ENCODE data around the gene DUSP8.
"Not testable (repeated sequence)": the region's sequence is repeated elsewhere in the genome, so short reads cannot be mapped to it uniquely, and the experiment has no call there.

The DUSP8 gene

GRCh38 chr11:1515082-1516060, 56.7 kb downstream of the DUSP8 start:
- peak; percentile 67 for DNase-seq (ENCODE audit: low read depth)

- DNase-seq (ENCODE audit: low read depth): no peak
These were observed 57.6 kb downstream of the DUSP8 start for GRCh38 chr11:1514336-1515061.

DNA sequence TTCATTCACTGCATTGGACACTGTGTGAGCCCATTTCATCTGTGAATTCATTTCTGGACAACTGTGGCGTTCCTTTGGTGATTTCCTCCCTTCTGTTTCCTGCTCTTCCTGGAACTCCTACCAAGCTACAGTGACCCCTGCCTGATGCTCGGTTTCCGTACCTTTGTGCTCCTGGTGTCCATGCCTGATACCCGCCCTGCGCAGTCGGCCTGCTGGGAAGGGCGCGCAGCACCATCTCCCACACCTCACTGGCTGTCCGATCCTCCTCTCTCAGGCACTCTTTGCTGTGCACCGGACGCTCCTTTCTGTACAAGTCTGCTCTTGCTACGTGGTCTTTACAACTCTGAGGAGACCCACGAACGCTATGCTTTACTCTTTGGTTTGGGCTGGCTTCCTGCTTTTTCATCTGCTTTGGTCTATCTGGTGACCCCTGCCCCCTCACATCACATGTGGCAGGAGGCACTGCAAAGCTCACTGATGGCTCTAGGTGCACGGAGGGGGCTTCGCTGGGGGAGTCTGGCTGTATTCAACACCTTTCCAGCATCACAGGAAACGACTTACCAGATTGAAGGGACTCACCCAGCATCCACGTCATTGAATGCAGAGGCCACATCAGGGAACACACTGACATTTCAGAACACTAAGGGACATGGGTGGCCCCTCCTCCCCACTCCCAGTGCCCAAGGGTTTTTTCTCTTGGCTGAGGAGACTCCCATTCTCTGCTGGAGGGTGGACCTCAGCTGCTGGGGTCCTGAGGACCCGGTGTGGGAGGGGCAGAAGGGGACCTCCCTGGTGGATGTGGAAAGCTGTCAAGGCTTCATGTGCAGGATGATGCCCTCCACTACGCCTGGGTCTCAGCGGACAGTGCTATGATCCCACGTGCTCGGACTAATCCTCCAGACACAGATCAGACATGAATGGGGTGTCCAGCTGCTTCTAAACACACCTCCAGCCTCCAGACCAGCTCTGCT, 58.5 kb downstream of the DUSP8 start:
- no peak for DNase-seq (ENCODE audit: low read depth)

DNA sequence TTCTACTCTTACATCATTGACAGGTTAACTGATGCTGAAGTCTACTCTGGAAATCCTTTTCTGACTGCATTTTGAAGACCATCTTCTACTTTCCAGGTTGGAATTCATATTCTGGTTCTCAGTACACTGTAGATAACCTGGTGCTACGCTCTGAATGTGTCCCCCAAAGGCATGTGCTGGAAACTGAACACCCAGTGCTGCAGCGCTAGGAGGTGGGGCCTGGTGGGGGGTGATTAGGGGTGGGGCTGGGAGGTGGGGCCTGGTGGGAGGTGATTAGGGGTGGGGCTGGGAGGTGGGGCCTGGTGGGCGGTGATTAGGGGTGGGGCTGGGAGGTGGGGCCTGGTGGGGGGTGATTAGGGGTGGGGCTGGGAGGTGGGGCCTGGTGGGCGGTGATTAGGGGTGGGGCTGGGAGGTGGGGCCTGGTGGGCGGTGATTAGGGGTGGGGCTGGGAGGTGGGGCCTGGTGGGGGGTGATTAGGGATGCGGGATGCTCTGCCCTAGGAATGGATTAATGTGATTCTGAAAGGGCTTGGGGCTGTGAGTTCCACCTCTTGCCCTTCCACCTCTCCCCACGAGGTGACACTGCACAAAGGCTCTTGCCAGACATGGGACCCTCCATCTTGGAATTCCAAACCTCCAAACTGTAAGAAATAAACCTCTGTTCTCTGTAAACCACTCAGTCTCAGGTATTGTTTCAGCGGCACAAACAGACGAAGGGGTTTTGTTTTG, 59.4 kb downstream of the DUSP8 start:
- DNase-seq (ENCODE audit: low read depth): not testable (repeated sequence)

DNA sequence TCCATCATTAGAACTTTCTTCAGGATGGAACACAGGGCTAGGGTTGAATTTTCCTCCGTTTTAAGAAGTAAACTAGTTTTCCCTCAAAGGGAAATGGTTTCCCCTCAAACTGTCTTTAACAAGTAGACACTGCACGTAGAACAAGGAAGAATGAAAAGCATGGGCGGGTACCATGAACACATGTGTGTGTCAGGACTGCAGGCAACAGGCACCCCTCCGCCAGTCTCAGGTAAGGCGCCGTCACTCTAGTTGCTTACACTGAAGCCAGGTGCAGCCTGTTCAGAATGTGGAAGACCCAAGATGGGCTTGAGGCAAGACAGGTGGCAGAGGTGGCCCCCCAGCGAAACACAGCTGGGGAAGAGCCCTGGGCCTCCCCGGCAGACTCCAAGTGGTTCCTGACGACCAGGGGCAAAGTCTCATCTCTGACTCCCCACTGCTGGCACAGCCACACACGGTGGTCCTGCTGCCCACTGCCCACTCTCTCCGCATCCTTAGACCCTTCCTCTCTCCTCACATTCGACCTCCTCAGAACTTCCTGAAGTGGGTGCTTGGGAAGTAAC, 60.1 kb downstream of the DUSP8 start:
- no peak for DNase-seq (ENCODE audit: low read depth)

DNA sequence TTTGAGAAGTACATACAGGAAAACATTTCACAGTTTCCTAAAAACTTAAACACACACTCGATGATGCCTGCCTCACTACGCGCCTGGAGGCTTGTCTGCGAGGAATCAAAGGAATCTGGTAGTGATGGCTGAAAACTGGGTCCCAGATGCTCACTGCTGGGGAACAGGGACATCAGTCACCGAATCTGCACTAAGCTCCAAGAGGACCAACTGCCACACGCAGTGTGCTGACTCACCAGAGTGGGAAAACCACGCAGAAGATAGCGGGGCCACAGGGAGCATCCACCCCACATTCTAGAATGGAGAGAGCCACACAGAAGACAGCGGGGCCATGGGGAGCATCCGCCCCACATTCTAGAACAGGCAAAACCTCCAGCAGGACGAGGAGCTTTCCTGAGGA, 61.1 kb downstream of the DUSP8 start:
- peak; percentile 32 for DNase-seq (ENCODE audit: low read depth)

DNA sequence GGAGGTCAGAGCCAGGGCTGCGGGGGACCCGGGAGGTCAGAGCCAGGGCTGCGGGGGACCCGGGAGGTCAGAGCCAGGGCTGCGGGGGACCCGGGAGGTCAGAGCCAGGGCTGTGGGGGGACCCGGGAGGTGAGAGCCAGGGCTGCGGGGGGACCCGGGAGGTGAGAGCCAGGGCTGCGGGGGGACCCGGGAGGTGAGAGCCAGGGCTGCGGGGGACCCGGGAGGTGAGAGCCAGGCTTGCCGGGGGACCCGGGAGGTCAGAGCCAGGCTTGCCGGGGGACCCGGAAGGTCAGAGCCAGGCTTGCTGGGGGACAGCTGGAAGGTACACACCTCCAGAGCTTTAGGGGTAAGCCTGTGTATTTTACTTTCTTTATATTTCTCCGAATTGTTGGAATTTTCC, 61.7 kb downstream of the DUSP8 start:
- not testable (repeated sequence) for DNase-seq (ENCODE audit: low read depth)

- DNase-seq (ENCODE audit: low read depth): no peak
These were observed 62.3 kb downstream of the DUSP8 start for GRCh38 chr11:1509626-1510255.

GRCh38 chr11:1508986-1509385, 63.1 kb downstream of the DUSP8 start:
- DNase-seq (ENCODE audit: low read depth): no peak

DNA sequence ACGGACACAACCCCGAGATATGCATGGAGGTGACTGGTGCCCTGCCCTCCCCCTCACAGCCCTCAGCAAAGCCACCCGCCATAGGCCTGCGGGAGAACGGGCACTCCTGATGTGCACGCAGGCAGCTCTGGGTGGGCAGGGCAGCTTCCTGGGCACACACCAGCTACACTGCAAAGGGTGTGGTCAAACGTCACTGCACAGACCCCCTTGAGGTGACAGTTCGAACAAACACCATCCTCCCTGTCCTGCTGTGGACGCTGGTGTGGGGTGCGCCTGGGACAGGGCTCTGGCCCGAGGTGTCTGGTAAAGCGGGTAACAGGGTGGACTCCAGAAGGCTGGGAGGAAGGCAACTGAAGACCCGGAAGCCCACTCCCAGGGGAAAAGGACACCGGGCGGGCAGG, 63.6 kb downstream of the DUSP8 start:
- no peak for DNase-seq (ENCODE audit: low read depth)

DNA sequence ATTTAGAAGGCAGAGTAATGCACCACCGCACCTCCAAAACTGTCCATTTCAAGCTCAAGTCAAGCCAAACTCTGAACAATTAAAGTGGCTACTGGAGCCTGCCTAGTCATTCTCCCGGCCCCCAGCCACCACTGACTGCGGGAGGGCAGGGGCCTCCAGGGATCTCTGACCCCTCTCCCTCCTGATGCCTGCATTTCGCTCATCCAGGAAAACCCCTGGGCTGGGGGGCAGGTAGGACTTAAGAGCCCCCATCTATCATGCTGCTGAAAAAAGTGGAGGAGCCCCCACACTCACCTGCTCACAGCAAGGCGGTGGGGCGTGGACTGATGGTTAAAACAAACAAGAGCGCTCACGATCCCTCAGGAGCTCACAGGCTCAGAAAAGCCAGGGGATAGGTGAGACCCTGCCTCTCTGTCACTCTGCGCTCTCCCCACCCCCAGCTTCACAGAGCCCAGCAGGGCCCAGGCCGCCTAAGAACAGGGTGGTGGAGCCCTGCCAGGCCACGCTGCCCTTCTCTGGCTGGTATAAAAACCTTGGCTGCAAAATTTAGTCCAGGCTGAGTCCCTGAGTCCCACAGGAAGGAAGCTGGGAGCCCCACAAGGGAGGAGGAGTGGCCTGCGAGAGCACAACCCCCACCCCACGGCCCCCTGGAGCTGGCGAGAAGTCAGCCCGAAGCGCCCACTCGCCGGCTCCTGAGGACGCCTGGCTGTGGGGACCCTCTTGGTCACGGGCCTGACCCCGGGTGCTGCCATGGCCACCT, 64.5 kb downstream of the DUSP8 start:
- no peak for DNase-seq (ENCODE audit: low read depth)

GRCh38 chr11:1506981-1507380, 65.1 kb downstream of the DUSP8 start:
- DNase-seq (ENCODE audit: low read depth): no peak

DNA sequence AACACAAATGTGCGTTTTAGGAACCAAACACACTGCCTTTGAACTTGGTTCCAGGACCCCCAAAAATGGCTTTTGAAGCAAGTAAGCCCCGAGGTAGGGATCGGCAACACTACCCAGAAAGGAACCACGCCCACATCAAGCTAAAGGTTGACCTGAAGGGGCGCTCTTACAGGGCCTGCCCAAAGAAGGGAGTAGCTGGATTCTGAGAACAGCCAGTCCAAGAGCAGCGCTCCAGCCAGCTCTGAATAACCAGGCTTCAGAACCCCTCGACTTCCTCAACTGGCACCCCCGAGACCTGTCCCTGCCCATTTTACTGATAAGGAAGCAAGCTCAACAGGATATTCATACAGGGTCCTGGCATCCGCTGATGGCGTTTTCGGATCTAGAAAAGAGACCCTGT, 66.6 kb downstream of the DUSP8 start:
- no peak for DNase-seq (ENCODE audit: low read depth)

- DNase-seq (ENCODE audit: low read depth): no peak
These were observed 67.3 kb downstream of the DUSP8 start for GRCh38 chr11:1504581-1505290.

DNA sequence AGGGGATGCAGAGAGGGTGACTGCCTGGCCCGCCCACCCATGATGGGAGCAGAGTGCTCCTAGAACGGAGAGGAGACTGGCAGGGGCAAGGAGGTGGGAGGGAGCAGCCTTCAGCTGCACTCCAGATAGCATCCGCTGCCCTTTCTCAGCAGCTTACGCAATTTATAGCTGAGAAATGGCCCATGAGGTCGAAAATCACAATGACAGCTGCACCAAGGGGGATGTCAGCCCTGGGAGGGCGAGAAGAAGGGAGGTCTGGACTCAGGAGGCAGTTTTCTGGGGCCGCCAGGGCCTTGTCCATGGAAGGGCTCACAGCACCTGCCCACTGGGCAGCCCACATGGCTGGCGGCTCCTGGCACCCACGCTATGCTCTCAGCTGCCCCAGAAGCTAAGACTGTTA, 67.9 kb downstream of the DUSP8 start:
- no peak for DNase-seq (ENCODE audit: low read depth)

All from EH (cell line).